Endothelial cell of hepatic sinusoid (primary cell): Measurements from ENCODE around the gene ABLIM3.

Source experiments
- in situ Hi-C: cut with HindIII; loops from 2 replicates; pipeline ENCODE4 v1.10.0; 2017; ENCODE audit warnings: low sequenced_read_pairs

Gene ABLIM3

DNA sequence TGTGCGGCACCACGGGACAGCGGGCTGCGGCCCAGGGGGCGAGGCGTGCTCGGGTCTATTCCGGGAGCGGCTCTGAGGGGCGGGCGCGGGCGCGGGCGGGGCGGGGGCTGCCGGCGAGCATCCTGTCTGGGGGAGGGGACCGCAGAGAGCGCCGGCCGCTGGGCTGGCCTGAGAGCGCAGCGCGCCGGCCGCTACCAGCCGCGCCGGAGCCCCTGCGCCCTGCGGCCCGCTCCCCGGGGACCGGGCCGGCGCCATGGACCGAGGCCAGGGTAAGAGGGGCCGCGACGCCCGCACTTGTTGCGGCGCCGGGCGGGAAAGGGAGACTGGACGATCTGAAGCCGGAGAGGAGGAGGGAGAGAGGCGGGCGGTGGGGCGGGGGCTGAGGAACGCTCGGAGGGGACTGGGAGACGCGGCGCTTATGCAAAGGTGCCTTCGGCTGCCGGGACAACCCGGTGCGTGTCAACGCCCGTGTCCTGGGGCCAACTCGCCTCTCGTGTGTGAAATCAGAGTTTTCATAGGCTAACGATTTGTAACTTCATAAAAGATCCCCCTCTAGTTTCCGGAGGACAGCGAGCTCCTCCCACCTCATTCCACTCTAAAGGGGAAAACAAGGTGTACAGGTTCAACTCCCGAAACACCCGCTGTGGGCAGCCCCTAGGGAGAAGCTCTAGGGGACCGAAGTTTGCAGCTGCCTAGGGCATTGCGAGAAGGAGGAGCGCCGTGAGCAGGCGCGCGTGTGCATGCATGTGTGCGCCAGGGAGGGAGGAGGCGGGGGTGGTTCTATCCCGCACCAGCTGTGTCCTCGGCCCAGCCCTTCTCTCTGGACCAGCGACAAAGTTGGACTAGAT lies 130.6 kb downstream of the ABLIM3 start, which contains the start of gene AFAP1L1:
AFAP1L1 (plus strand) TSS at position 144 of the 848 bp plus-strand sequence; CDS start at position 254, 110 bp downstream.
- in situ Hi-C loops = loop anchor here (25.0 kb wide), 1 partner anchor 285 kb away; no protein-coding TSS in a partner anchor

GRCh38 chr5:149272781-149273180 lies 131.5 kb downstream of the ABLIM3 start:
- in situ Hi-C loops = loop anchor here (25.0 kb wide), 1 partner anchor 285 kb away; no protein-coding TSS in a partner anchor

- in situ Hi-C loops = loop anchor here (25.0 kb wide), 1 partner anchor 286 kb away; no protein-coding TSS in a partner anchor
Observed at GRCh38 chr5:149273237-149273636, 131.9 kb downstream of the ABLIM3 start.

- in situ Hi-C loops = loop anchor here (25.0 kb wide), 1 partner anchor 287 kb away; no protein-coding TSS in a partner anchor
Observed at GRCh38 chr5:149273950-149274349, 132.7 kb downstream of the ABLIM3 start.

DNA sequence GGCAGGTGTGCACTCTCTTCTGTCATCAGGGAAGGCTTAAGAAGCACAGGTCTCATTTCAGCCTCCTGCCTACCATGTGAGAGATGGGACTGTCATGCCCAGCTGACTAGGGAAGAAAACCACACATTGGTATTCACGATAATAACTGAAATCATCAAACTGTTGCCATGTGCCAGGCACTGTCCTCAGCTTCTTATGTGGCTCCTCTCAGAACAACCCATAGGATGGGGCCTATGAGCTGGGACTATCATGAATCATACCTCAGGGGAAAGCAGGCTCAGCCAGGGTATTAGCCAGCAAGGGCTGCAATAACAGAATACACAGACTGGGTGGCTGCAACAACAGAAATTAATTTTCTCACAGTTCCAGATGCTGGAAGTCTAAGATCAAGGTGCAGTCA lies 133.6 kb downstream of the ABLIM3 start:
- in situ Hi-C loops = loop anchor here (25.0 kb wide), 1 partner anchor 288 kb away; no protein-coding TSS in a partner anchor

DNA sequence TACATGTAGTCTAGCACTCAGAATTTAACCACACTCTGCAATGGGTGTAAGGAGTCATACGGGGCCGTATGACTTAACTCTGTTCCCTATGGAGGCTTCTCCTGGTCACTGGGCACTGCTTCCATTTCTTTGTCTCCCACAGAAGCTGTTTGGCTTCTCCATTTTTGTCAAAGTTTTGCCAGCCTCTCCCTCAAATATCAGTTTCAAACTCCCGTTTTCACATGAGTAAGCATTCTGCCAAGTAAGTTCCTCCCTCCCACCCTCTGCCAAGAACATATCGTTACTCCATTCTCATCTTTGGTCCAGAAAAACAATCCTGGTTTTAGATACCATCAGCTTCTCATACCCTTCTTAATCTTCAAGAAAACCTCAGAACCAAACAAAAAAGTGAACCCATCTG lies 136.5 kb downstream of the ABLIM3 start:
- in situ Hi-C loops = no loop called here

DNA sequence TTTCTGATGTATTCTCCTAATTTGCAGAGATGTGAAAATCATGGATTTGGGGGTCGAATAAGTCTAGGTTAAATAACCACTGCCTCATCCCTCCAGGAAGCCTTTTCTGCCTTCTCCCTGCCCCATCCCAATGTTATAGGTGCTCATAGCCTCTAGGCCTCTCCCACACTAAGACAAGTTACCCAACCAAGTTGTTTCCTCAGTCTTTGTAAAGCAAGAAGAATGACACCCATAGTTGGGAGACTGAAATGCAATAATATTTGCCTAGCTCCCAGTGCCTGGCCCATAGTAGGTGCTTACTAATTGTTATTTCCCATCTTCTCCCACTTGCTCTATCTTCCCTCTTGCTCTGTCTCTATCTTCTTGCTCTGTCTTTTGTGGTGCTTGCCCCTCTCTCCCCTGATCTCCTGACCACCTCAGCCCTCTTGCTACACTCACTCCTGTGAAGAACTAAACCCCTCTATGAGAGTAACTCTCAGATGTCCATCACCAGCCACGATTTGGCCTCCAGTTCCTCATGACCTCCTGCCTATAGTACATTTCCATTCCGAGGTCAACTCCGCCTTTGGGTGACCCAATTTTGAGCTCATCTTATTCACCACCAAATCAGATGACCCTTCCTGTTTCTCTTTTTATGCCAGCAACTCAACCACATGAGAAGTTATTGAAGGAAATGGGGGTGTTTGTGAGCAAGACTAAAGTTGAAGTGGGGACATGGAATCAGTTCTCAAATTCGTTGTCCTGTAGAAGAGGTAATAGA lies 137.3 kb downstream of the ABLIM3 start:
- in situ Hi-C loops = no loop called here

DNA sequence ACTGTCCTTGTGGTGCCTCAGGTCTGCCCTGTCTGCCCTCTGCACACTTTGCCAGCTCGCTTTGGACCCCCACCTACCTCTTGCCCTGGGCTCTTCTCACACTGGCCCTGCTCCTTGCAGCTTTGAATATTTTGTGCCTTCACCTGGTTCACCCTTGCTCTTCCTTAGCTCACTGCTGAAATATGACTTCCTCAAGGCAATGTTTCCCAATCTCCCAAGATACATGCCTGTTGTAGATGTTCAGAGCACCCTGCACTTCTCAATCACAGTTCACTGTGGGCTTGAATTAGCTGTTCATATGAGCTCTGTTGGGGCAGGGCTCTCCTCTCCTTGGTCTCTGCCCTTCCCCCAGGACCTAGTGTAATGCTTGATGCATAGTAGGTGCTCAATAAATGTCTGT lies 138.4 kb downstream of the ABLIM3 start:
- in situ Hi-C loops = no loop called here

GRCh38 chr5:149280124-149280523 lies 138.8 kb downstream of the ABLIM3 start:
- in situ Hi-C loops = no loop called here

GRCh38 chr5:149280802-149281201 lies 139.5 kb downstream of the ABLIM3 start:
- in situ Hi-C loops = no loop called here

- in situ Hi-C loops = no loop called here
Observed at GRCh38 chr5:149282027-149282965, 141.0 kb downstream of the ABLIM3 start.

DNA sequence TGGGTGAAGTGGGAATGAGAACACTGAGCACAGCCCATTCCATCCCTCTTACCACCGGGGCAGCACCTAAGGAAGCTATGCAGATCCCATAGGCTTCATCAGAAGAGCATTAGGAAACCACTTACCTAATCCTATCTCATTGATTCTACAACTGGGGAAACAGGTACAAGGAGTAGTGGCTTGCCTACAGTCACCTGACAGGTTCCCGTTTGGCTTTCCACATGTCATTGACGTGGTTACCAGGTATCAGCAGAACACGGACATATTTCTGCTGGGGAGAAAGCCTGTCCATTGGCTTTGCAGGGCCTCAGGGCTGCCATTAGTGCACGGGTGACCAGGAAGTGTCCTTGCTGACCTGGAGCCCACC lies 141.7 kb downstream of the ABLIM3 start:
- in situ Hi-C loops = no loop called here

DNA sequence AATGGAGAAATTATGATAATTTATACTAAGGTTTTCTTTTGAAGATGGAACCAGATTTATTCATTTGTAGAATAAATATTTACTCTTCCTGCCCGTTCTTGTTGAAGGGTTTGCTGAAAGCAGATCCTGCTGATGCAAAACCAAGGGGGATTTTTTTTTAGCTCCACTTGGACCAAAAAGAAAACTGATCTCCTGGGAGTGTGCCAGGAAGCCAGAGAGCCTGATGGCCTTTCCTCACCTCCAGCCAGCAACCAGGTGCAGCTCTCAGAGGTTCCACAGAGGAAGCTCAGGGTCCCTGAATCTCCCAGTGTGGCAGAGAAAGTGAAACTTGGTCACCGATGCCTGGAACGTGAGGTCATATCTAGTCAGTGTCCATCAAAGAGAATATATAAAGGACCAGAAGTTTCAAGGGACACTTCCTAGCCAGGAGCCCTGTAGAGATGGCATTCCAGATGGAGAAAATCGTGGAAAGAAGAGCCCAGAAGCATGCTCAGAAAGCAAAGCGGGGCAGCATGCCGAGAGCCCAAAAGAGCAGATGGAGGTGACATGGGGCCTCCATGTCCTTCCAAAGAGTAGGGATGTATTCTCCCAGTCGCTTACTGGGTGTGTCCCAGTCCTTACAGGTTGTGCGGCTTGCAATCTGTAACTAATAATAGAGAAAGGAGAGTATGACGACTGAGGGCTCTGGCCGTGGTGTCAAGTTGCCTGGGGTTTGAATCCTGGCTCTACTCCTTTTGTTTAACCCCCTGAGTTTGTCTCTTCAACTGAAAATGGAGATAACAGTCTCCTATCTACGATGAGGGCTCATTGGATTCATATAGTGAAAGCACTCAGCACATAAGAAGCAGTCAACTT lies 142.6 kb downstream of the ABLIM3 start:
- in situ Hi-C loops = no loop called here

- in situ Hi-C loops = no loop called here
Observed at GRCh38 chr5:149284501-149284900, 143.2 kb downstream of the ABLIM3 start.

DNA sequence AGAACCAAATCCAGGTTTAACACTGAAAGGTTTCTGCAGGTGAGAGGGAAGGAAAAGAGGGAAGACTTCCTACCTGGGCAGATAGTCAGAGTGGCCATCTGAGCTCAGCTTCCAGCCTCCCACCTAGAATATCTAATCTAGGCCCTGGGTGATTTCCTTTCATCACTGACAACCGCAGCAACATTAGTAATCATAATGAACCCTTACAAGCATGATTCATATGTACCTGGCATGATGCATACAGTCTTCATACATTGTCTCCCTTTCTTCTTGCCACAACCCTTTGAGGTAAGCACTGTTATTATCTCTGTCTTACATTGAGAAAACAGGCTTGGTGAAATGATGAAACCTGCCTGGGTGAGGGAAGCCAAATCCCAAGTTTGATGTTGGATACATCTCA lies 143.9 kb downstream of the ABLIM3 start:
- in situ Hi-C loops = no loop called here

DNA sequence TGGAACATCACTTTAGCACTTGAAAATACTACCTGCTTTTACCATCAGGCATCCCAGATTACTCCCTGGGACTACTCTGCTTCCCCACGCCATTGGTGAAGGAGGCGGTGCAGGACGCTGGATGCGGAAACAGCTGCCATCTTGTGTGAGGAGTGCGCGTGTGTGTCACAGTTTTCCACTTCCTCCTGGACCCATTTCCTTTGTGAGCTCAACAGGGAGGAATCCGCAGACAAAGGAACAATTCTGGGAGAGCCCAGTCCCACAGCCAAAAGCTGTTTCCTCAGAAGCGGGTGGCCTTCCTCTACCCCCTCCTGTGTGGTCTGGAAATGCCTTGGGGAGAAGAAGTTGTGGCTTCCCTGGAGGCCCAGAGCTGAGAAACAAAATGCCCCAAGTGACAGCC lies 147.1 kb downstream of the ABLIM3 start:
- in situ Hi-C loops = no loop called here

- in situ Hi-C loops = no loop called here
Observed at GRCh38 chr5:149289301-149289700, 148.0 kb downstream of the ABLIM3 start.

GRCh38 chr5:149294872-149295829 lies 153.9 kb downstream of the ABLIM3 start:
- in situ Hi-C loops = no loop called here
